Gastroesophageal sphincter (tissue), 3 donors: ENCODE data around the gene UCK1.

ENCODE experiments used
- POLR2A ChIP-seq, 2 donors: fragments of 450-650 bp; IDR thresholded peaks; one replicate each; pipeline ENCODE4 v1.6.1; 2017; ENCODE audit warnings: antibody characterized with exemption in 2 of 2, mild to moderate bottlenecking in 2 of 2, moderate library complexity in 1 of 2
- POLR2AphosphoS5 ChIP-seq: sonication (generic); formaldehyde crosslinking; IDR thresholded peaks from one replicate; pipeline ENCODE4 v1.6.1; 2017; ENCODE audit warnings: antibody characterized with exemption
- TF ChIP-seq, protein P1 (sequence below), 4 experiments: fragments of 200-600 bp in 2 of 4; fragments of 450-650 bp in 2 of 4; sonication (generic) in 1 of 4; IDR thresholded peaks; one replicate each; pipeline ENCODE4 v1.5.1; 2017 to 2019; ENCODE audit warnings: antibody characterized with exemption in 4 of 4, mild to moderate bottlenecking in 2 of 4, moderate library complexity in 2 of 4

DNA sequence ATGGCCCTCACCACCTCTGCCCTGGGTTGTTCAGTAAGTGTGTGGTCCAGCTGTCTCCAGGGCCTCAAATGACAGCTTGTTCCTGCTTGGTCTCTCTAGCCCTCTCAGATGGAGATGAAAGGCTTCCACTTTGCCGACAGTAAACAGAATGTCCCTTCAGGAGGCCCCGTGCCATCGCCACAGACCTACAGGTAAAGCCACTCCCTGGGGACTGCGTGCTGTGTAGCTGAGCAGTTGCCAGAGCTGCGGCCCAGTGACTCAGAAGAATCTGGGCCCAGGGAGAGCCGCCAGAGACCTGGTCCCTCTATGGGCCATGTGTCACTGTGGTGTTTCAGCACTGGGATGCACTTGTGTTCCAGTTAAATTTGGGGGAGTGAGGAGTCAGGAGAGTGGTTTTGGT, 39.0 kb downstream of the UCK1 start:
- TF ChIP-seq, protein P1, sequence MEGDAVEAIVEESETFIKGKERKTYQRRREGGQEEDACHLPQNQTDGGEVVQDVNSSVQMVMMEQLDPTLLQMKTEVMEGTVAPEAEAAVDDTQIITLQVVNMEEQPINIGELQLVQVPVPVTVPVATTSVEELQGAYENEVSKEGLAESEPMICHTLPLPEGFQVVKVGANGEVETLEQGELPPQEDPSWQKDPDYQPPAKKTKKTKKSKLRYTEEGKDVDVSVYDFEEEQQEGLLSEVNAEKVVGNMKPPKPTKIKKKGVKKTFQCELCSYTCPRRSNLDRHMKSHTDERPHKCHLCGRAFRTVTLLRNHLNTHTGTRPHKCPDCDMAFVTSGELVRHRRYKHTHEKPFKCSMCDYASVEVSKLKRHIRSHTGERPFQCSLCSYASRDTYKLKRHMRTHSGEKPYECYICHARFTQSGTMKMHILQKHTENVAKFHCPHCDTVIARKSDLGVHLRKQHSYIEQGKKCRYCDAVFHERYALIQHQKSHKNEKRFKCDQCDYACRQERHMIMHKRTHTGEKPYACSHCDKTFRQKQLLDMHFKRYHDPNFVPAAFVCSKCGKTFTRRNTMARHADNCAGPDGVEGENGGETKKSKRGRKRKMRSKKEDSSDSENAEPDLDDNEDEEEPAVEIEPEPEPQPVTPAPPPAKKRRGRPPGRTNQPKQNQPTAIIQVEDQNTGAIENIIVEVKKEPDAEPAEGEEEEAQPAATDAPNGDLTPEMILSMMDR (IDR thresholded peaks at IDR 0.05): no peak
- TF ChIP-seq POLR2AphosphoS5: no peak
- no peak for TF ChIP-seq POLR2A (IDR thresholded peaks at IDR 0.05)
